Fibroblast of skin of left biceps (primary cell): Measurements from ENCODE around the gene KMT5C.
A peak's percentile ranks its signal among the peaks of the same experiment; 100 is the strongest.

Experiments used
- DNase-seq, 2 experiments: peaks; one replicate each; pipeline ENCODE4 v3.0.0-alpha.2; 2013; ENCODE audit warnings: low read depth in 2 of 2

Gene KMT5C

DNA sequence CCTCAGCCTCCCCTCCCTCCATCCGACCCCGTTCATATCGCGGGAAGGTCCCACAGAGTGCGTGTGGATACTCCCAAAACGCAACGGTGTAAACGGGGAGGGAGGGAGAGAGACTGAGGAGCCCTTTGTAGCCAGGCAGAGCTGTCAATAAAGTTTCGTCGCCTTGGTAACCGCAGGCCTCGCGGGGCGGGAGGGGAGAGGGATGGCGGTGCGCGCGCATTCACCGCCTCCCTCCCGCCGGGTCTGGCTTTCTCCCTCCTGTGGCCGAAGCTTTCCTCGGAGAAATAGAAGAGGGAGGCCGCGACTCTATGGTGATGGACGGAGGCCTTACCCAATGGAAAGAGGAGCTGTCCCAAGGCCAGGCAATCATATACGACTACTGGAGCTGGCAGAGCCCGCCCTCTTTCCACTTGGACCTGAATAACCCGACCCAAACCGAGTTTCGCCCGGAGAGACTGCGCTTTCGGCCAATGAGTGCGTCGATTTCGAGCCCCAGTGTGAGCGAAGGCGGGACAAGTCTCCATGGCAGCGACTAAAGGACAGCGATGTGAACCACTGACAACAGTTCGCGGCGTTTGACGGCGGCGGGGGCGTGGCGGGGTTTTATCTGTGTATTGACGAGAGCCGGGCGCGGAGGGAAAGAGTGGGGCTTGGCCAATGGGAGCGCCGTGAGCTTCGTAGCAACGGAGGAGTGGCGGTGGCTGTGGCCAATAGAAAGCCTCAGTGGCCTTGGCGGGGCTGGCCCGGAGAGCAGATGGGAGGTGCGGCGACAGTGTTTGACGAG, at the start of gene KMT5C:
KMT5C (plus strand) TSS at position 772 of the 784 bp plus-strand sequence. CDS start 2,061 bp downstream, outside the sequence.
- peak; percentile 100 for DNase-seq

DNA sequence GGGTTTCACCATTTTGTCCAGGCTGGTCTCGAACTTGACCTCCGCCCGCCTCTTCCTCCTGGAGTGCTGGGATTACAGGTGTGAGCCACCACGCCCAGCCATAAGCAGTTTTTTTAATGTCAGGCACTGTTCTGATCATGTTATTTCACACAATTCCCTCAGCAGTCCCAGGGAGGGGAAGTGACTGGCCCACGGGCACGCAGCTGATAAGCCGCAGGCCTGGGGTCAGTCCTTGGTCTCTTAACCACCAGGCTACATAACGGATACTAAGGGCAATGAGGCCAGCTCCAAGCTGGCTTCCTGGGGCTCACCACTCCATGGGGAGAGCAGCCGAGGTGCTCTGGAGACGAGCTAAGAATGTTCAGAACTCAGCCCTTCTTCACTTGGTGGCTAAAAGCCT, 42.4 kb upstream of the KMT5C start:
- no peak for DNase-seq

DNA sequence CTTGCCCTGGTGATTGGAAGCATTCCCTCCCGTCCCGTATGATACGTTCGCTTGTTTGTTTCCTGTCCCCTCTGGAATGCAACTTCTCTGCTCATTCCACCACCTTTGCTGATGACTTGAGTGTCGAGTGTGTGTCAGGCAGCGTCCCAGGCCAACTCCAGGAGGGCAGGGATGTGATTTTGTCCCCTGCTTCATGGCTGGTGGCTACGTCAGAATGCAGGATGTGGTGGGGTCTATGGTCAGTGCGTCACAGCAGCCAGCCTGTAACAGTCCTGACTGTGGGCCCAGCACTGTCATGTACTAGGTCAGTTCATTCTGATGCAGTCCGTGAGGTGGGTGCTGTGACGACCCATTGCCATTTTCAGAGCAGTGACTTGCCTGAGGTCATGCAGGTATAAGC, 39.7 kb upstream of the KMT5C start:
- no peak for DNase-seq

DNA sequence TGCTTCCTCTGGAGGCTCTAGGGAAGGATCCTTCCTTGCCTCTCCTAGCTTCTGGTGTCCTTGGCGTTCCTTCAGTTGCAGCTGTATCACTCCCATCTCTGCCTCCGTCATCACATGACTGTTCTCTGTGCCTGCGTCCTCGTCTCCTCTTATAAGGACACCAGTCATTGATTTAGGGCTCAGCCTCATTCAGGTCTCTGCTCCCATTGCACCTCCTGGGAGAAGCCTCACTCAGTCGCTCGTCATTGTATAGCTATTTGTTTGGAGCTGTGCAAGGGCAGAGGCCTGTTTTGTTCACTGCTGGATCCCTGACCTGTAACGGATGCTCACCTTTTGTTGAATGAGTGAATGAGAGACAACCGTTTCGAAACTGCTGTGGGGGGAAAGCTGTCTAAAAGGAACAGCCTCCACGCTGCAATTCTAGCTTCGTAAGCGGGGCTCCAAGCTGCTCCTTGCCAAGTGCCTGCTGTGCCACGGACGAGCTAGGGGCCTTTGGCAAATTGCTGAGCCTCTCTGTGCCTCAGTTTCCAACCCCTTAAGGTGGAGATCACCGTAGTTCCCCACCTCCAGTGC, 38.7 kb upstream of the KMT5C start:
- no peak for DNase-seq

DNA sequence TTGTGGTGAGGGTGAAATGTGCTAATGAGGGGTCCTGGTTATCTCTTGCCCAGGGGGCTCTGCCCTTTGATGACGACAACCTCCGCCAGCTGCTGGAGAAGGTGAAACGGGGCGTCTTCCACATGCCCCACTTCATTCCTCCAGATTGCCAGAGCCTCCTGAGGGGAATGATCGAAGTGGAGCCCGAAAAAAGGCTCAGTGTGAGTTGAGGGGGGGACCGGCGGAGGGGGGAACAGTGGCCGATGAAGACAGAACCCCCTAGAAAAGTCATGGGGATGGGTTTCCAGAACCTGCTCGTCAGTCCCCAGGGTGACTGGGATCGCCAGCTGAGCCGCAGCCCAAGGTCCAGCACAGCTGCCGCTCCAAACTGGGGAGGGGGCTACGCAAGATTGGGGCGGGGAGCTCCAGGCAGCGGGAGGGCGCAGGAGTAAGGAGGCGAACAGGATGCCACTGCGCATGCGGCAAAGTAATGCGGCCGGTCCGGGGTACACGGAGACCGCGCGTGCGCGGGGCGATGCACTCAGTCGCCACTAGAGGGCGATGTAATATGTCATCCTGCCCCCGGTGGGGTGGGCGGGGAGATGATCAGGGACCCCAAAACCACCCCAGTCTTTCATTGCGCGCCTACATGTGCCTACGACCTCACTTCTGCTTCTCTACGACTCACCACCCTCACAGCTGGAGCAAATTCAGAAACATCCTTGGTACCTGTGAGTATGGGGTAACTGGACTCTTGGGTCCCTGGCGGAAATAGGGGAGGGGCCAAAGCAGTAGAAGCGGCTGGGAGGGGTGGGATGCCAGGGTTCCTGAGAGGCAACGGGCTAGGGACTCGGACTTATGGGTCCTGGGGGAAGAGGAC, 38.0 kb upstream of the KMT5C start:
- DNase-seq = peak; percentile 23 to 28

DNA sequence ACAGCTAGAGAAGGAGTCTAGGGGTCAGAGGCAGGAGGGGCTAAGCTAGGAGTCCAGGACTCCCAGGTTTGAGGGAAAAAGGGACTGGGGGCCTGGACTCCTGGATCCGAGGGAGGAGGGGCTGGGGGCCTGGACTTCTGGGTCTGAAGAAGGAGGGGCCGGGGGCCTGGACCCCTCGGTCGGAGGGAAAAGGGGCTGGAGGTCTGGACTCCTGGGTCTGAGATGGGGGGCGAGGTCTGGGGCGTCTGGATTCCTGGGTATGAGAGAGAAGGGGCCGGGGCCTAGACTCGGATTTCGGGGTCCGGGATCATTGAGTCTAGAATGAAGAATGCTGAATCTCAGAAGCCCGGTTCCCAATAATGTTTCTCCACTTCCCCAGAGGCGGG, 37.4 kb upstream of the KMT5C start:
- DNase-seq = no peak

DNA sequence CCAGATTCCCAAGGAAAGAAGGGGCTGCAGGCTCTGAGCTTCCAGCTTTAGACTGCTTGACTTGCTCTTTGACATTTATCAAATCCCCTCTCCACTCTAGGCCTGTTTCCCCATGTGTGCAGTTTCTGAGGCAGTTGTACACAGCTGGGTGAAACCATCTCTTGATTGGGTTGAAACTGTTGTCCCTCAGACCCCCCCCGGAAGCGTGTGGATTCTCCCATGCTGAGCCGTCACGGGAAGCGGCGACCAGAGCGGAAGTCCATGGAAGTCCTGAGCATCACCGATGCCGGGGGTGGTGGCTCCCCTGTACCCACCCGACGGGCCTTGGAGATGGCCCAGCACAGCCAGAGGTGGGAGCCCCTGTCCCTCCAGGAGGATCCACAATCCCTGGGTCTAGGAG, 36.2 kb upstream of the KMT5C start:
- no peak for DNase-seq

DNA sequence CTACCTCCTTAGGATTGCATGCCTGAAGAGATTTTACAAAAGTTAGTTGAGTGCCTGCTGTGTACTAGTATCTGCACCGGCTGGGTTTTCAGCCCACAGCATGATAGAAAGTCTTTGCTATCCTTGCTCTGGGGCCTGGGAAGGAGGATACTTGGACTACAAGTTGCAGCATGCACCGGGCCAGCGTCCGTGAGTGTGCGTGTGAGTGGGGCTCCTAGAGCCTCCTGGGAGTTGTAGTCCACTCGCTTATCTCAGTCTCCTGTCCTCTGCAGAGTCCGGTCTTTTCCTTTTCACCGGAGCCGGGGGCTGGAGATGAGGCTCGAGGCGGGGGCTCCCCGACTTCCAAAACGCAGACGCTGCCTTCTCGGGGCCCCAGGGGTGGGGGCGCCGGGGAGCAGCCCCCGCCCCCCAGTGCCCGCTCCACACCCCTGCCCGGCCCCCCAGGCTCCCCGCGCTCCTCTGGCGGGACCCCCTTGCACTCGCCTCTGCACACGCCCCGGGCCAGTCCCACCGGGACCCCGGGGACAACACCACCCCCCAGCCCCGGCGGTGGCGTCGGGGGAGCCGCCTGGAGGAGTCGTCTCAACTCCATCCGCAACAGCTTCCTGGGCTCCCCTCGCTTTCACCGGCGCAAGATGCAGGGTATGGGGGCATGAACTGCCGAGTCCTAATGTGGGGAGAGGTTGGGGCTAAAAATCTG, 35.2 kb upstream of the KMT5C start:
- DNase-seq = no peak

DNA sequence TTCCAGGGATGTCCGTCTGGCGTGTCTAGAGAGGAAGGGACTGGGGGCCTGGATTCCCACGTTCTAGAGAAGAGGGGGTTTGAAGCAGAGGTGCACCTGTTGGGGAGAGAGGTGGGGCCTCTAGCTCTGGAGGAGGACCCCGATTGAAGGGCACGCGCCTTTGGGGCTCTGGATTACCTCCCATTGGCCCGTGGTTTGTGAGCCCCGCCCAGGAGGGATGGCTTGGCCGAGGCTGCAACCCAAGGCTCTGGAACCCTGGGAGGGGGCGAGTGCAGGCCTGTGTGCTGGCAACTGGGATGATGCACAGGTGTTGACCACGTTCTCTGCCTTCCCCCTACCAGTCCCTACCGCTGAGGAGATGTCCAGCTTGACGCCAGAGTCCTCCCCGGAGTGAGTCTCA, 34.7 kb upstream of the KMT5C start:
- no peak for DNase-seq

DNA sequence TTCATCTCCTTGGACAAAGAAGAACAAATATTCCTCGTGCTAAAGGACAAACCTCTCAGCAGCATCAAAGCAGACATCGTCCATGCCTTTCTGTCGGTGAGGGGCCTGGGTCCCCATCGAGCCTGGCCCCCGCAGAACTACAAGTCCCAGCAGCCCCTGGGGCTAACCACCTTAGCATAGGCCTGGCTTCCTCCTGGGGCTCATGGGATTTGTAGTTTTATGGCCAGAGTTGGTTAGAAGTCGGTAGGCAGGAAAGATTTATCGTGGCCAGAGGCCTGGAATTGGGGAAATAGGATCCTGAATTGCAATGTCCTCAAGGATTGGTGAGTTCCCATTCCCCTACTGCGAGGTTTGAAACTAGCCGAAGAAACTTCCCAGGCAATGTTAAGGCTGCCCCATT, 34.2 kb upstream of the KMT5C start:
- DNase-seq = no peak

DNA sequence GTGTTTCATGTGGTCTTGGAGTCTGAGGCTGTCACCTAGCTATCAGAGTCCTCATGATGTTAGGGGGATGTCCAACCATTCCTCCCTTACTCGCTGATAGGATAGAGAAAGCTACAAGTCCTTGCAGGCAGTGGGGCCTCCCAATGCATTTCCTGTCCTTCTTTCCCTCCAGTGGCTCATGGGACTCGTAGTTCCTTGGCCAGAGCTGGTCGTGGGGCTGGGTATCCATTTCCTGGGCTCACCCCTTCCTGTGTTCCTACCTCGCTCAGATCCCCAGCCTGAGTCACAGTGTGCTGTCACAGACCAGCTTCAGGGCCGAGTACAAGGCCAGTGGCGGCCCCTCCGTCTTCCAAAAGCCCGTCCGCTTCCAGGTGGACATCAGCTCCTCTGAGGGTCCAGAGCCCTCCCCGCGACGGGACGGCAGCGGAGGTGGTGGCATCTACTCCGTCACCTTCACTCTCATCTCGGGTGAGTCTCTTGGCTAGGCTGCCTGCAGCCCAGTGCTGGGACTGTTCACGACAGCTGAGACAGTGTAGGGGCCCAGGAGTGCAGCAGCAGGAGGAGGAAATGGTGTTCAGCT, 33.6 kb upstream of the KMT5C start:
- DNase-seq = no peak

DNA sequence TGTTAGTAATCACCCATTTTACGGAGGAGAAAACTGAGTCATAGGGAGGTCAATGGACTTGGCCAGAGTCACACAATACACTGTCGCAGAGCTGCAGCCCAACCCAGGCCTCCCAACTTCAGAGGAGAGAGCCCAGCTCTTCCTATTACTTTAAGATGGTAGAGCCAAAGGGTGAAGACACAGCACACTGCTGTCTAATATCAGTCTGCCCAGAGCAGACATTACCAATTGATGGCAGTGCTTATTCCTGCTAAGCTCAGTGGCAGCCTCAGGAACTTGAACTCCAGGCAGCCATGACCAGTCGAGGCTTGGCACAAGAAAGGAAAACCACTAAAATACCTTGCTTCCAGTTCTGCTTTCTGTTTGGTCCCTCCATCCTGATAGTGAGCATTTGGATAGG, 33.0 kb upstream of the KMT5C start:
- DNase-seq = no peak

DNA sequence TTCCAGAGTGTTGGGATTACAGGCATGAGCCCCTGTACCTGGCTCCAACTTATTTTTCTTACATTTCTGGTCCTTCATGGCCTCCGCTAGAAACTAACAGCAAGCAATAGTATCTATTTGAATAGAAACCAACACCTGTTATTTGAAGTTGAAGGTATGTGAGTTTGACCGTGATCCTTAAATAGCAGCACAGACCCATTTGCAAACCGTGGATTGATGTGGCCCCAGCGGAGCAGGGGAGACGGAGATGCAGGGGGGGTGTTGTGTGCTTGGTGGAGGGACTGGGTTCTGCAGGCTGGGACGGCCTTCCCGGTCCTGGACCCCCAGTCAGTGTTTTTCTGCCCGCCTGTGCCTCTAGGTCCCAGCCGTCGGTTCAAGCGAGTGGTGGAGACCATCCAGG, 31.4 kb upstream of the KMT5C start:
- no peak for DNase-seq

DNA sequence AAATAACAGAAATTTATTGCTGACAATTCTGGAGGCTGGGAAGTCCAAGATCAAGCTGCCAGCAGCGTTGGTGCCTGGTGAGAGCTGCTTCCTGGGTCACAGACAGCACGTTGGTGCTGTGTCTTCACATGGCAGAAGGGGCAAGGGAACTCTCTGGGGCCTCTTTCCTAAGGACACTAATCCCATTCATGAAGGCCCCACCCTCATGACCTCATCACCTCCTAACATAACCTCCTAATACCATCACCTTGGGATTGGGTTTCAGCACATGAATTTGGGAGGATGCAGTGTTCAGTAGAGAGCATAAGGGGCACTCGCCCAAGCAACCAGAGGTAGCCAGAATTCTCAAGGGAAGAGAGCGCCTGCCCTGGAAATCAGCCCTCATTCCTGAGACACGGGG, 30.2 kb upstream of the KMT5C start:
- DNase-seq = no peak

DNA sequence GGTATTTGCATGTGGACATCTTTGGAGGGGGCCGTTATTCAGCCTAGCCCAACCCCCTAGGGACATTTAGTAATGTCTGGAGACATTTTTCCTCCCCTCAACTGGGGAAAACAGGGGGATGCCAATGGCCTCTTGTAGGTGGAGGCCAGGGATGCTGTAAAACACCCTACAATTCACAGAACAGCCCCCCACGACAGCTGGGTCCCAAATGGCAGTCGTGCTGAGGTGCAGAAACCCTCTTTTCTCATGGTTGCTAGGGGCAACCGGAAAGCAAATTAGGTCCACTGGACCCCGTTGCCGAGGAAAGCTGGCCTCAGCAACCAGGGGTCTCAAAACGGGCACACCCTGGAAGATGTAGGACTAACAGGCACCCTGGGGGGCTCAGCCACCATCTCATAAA, 29.2 kb upstream of the KMT5C start:
- no peak for DNase-seq

DNA sequence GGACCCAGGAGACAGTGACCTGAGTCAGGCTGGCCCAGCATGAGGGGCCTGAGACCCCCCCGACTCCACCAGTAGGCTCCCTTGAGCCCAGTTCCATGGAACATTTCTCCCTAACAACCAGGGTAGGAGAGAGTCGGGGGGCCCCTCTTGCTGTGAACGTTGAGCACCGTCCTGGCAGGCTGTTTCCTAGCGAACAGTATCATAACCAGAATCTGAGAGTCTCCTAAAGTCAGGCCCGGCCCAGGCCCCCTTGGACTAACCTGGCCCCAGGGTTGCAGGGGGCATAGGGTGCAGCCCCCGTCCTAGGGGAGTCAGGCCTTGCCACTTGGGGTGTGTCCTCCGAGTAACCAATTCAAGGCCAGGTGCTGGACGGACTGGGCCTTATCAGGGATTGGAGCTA, 28.3 kb upstream of the KMT5C start:
- no peak for DNase-seq

DNA sequence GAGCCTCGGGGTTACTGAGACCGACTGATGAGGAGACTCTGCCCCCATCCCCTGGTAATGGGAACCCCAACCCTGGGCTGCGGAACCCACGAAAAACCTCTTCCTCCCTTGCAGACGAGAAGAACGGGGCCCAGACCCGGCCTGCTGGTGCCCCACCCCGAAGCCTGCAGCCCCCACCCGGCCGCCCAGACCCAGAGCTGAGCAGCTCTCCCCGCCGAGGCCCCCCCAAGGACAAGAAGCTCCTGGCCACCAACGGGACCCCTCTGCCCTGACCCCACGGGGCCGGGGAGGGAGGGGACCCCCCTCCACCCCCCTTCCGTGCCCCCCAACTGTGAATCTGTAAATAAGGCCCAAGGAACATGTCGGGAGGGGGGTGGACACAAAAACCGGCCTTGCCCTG, 27.9 kb upstream of the KMT5C start:
- DNase-seq = no peak

DNA sequence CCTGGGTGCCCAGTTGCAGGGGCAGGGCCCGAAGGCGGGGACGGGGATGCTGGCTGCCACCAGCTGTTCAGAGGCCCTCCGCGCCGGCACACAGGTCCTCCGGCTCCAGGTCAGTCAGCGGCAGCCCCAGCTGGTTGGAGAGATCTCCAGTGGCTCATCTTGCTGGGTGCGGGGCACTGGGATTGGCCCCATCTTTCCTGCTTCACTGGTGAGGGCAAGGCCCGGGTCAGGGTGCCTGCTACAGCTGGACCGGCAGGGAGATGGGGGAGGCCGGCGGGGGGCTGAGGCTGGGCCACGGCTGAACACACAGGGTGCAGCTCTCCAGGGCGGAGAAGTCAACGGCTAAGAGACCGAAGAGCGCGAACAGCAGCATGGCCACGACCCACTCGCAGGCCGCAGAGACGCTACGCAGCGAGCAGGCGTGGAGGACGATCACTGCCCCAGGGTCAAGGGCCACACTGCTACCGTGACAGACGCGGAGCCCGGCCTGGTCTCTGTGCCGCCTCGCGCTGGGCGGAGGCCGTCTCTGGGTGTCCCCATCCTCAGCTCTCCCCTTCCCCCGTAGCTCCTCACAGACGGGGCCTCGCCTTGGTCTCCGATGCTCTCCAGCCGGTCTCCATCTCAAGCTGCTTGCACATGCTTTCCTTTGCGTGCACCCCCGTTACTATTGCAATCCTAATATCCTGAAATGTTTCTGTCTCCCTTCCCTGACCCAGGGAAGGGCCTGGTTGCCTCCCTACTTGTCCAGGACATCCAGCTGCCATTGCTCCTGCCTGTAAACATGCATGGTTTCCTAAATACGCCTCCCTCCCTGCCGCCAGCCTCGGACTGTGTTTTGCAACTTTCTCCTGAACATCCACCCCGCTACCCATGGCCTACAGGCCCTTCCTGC, 26.8 kb upstream of the KMT5C start:
- no peak for DNase-seq

DNA sequence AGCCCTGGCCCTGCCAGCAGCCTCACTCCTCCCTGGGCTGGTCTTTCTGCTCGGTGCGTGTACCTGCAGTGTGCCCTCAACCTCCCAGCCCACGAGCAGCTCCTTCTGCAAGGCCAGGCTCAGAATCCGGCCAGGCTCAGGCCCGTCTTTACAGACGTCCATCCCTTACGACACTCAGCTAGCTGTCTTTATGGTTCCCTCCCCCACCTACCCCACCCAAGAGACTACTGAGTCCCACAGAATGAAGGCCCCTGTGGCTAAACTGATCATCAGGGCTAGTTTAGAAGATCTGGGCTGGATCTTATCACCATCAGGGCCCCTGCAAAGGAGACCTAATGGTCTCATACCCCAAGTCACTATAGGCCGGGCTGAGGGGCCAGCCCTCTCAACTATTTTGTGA, 25.3 kb upstream of the KMT5C start:
- no peak for DNase-seq

DNA sequence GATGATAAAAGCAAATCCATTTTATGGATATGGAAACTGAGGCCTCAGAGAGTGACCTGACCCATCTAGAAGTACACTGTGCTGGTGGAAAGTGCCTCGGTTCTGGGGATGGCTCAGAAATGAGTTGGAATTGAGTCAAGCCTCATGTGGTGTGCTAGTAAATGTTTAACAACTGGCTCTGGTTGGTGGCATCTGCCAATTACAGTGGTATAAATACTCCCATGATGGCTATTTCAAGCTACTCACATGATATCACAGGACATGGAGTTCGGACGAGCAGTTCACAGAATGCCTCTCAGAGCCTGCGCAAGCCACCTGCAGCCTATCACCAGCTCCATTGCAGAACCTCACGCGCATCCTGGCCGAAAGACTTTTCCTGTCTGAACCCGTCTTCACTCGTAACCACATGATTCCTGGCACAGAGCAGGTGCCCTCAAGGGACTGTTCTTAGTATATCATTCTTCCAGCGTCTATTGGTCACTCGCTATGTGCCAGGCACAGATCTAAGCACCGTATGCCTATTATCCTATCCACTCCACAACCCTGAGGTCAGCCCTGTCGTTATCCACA, 23.6 kb upstream of the KMT5C start:
- no peak for DNase-seq

DNA sequence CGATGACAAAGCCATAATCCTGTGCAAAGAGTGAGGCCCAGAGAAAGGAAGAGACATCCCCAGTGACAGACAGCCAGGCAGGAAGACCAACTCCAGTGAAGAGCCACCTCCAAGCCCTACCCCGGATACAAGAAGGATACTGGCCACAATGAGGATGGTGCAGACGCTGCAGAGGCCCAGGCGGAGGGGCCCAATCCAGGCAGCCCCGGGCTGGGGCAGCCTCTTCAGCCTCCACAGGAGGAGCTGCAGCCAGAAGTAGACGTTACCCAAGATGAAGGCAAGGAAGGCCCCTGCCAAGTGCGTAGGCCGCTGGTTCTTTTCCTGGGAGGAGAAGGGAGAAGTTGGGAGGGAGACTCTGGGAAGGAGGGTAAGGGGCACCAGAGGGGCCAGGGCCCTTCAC, 23.0 kb upstream of the KMT5C start:
- DNase-seq = no peak
